ENCODE data around the gene FLT3. TPM values are rescaled to one million over a fixed set of nuclear protein-coding genes. Genes with fewer than 3 reads are reported as not detected.

FLT3 gene
- total RNA-seq, 2 experiments from 2014 or later = 0.39 to 0.55 TPM

GRCh38 chr13:28001837-28002473 lies 98.4 kb downstream of the FLT3 start:
- TF ChIP-seq, protein P1, sequence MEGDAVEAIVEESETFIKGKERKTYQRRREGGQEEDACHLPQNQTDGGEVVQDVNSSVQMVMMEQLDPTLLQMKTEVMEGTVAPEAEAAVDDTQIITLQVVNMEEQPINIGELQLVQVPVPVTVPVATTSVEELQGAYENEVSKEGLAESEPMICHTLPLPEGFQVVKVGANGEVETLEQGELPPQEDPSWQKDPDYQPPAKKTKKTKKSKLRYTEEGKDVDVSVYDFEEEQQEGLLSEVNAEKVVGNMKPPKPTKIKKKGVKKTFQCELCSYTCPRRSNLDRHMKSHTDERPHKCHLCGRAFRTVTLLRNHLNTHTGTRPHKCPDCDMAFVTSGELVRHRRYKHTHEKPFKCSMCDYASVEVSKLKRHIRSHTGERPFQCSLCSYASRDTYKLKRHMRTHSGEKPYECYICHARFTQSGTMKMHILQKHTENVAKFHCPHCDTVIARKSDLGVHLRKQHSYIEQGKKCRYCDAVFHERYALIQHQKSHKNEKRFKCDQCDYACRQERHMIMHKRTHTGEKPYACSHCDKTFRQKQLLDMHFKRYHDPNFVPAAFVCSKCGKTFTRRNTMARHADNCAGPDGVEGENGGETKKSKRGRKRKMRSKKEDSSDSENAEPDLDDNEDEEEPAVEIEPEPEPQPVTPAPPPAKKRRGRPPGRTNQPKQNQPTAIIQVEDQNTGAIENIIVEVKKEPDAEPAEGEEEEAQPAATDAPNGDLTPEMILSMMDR (IDR thresholded peaks at IDR 0.05) = no peak
- Mint-ChIP-seq H3K4me3 (no peak overlapping the region), H3K27me3 (no peaks in the 10 kb centered on the region), H3K4me1 (ENCODE audit: low read depth) (peaks cover 7% of the 10 kb centered on the region), H3K27ac (no peak overlapping the region), H3K36me3 (ENCODE audit: low read depth) (no peaks in the 10 kb centered on the region), H3K9me3 (no peaks in the 10 kb centered on the region)
- ATAC-seq (ENCODE audit: poor library complexity) (no peak), DNase-seq (no peak)
- POLR2A ChIA-PET = no interaction called here
- H3K4me1 ChIP-seq (ENCODE audit: insufficient read depth, low read length) = no peaks in the 10 kb centered on the region
- no peak overlapping the region for H3K27ac ChIP-seq (ENCODE audit: low read depth in 1 of 2, low read length in 2 of 2)
- H3K27me3 ChIP-seq (ENCODE audit: control insufficient read depth in 1 of 2, insufficient read depth in 2 of 2, low read length in 2 of 2) = no peaks in the 10 kb centered on the region
- intact Hi-C loops (cut with DNase I, micrococcal nuclease) = no loop called here
- no peaks in the 10 kb centered on the region for H3K36me3 ChIP-seq (ENCODE audit: insufficient read depth, low read length)
- H3K4me3 ChIP-seq (ENCODE audit: low read length) = no peak overlapping the region
- CTCF ChIA-PET = no interaction called here
- no peaks in the 10 kb centered on the region for H3K9me3 ChIP-seq (ENCODE audit: control insufficient read depth in 1 of 2, insufficient read depth in 1 of 2, low read length in 2 of 2)

DNA sequence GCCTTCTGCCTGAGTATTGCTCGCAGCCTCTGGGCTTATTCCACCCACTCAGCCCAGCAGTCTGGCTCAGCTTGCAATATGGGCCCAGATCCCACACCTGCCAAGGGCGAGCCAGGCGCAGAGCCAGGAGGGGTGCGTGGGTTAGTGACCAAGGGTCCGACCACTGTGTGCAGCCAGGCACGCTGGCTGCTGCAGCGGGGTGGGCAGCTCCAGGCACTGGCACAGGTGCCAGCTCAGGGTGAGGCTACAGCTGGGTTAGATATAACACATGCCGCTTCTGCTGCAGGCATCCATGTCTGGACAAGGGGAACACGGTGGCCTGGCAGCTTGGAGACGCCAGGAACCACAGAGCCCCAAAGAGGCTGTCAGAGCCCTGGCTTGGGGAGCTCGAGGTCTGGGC lies 99.3 kb downstream of the FLT3 start:
- TF ChIP-seq, protein P1 (IDR thresholded peaks at IDR 0.05) = no peak
- Histone ChIP-seq H3K4me1 (ENCODE audit: insufficient read depth, low read length) (no peaks in the 10 kb centered on the region), H3K27ac (ENCODE audit: low read depth in 1 of 2, low read length in 2 of 2) (no peak overlapping the region), H3K27me3 (ENCODE audit: control insufficient read depth in 1 of 2, insufficient read depth in 2 of 2, low read length in 2 of 2) (no peaks in the 10 kb centered on the region), H3K9me3 (ENCODE audit: control insufficient read depth in 1 of 2, insufficient read depth in 1 of 2, low read length in 2 of 2) (no peaks in the 10 kb centered on the region), H3K4me3 (ENCODE audit: low read length) (no peak overlapping the region), H3K36me3 (ENCODE audit: insufficient read depth, low read length) (no peaks in the 10 kb centered on the region)
- Mint-ChIP-seq H3K4me3 (no peak overlapping the region), H3K36me3 (ENCODE audit: low read depth) (no peaks in the 10 kb centered on the region), H3K4me1 (ENCODE audit: low read depth) (peaks cover 7% of the 10 kb centered on the region), H3K27ac (no peak overlapping the region), H3K9me3 (no peaks in the 10 kb centered on the region), H3K27me3 (no peaks in the 10 kb centered on the region)
- POLR2A ChIA-PET = interaction anchor here (0.6 kb wide), 1 partner anchor 609 kb away, joined by 3 read pairs; no protein-coding TSS in a partner anchor
- CTCF ChIA-PET = no interaction called here
- intact Hi-C loops (cut with DNase I, micrococcal nuclease) = no loop called here
- ATAC-seq (ENCODE audit: poor library complexity) (no peak), DNase-seq (no peak)

DNA sequence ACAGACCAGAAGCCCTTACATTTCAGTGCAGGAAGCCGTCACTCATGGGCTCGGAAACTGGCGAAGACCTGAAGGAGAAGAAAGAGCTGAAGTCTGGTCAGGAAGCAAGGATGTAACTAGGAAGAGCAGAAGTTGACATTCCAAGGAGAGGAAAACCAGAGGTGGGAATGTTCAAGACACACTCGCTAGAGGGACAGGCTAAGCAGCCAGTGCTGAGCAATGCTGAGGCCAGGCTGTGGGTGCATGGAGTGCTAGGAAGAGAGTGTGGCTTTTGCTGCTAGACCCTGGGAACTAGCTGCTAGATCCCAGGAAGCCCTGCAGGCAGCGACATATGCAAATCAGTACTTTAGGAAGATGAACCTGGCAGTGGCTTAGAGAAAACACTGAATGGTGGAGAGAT lies 99.8 kb downstream of the FLT3 start:
- Histone ChIP-seq H3K36me3 (ENCODE audit: insufficient read depth, low read length) (no peaks in the 10 kb centered on the region), H3K4me3 (ENCODE audit: low read length) (no peak overlapping the region), H3K27ac (ENCODE audit: low read depth in 1 of 2, low read length in 2 of 2) (no peak overlapping the region), H3K4me1 (ENCODE audit: insufficient read depth, low read length) (no peaks in the 10 kb centered on the region), H3K27me3 (ENCODE audit: control insufficient read depth in 1 of 2, insufficient read depth in 2 of 2, low read length in 2 of 2) (no peaks in the 10 kb centered on the region), H3K9me3 (ENCODE audit: control insufficient read depth in 1 of 2, insufficient read depth in 1 of 2, low read length in 2 of 2) (no peaks in the 10 kb centered on the region)
- Mint-ChIP-seq H3K27me3 (no peaks in the 10 kb centered on the region), H3K4me3 (no peak overlapping the region), H3K4me1 (ENCODE audit: low read depth) (peaks cover 7% of the 10 kb centered on the region), H3K9me3 (no peaks in the 10 kb centered on the region), H3K36me3 (ENCODE audit: low read depth) (no peaks in the 10 kb centered on the region), H3K27ac (no peak overlapping the region)
- DNase-seq = no peak
- CTCF ChIA-PET = no interaction called here
- intact Hi-C loops (cut with DNase I, micrococcal nuclease) = no loop called here
- ATAC-seq (ENCODE audit: poor library complexity) = no peak
- POLR2A ChIA-PET = no interaction called here
- TF ChIP-seq, protein P1 (IDR thresholded peaks at IDR 0.05) = no peak

Measured in CD4-positive, alpha-beta T cell (primary cell).